DMS114 treated with DMSO at 0.1 percent for 48 hours (cell line): ENCODE results near the gene MAST4.
"Not testable (repeated sequence)": the region's sequence is repeated elsewhere in the genome, so short reads cannot be mapped to it uniquely, and the experiment has no call there.

Experiments used
- DNase-seq: peaks from one replicate; lab custom pipeline; 2025; ENCODE audit not compliant: unreplicated experiment; lab: John Stamatoyannopoulos, UW

The MAST4 gene

DNA sequence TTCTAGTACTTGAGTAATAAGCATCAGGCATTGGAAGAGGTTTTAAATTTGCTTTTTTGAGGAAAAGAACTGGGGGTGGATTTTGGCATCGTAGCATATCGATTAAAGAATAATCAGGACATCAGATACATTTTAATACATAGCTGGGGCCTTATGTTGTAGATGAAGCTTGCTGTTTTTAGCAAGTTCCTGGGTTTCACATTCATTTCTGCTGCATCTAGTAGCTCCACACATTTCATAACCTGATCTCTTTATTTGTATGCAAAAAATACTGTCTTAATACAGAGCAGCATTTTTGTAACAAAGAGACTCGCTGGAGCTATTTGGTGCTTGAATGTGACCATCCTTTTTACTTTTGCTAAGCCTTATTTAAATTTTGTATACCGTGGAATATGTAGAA, 571.9 kb downstream of the MAST4 start:
- DNase-seq = no peak

DNA sequence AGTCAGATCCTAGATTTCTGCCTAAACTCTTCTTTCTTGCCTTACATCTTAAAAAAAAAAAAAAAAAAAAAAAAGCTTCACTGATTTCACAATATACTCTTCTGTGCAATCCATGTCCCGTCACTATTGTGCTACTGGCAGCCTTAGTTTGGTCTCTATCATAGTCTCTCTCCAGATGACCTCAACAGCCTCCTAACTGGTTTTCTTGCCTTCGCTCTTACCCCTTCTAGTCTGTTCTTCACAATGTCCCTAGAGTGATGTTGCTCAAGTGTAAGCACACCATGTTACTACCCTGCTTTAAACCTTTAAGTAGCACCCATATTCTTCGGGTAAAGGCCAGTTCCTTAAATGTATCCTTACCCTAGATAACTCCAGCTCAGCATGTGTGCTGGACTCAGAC, 574.6 kb downstream of the MAST4 start:
- DNase-seq = no peak

DNA sequence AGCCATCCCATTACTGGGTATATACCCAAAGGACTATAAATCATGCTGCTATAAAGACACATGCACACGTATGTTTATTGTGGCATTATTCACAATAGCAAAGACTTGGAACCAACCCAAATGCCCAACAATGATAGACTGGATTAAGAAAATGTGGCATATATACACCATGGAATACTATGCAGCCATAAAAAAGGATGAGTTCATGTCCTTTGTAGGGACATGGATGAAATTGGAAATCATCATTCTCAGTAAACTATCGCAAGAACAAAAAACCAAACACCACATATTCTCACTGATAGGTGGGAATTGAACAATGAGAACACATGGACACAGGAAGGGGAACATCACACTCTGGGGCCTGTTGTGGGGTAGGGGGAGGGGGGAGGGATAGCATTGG, 577.2 kb downstream of the MAST4 start:
- DNase-seq = not testable (repeated sequence)

DNA sequence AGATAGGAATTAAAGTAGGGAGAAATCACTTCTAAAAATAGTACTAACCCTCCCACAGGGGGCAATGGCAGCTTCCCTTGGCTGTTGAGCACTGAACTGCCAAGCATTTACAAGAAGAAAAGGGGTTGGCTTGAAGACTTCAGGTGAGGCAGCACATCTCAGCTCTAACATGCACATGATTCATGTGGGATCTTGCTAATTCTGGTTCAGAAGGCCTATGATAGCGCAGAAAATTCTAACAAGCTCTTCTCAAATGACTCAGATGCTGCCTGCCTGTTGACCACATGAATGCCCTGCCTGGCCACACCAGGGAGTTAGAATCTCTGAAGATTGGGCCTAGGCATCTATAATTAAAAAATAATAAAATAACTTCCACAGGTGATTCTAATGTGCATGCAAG, 577.8 kb downstream of the MAST4 start:
- no peak for DNase-seq

DNA sequence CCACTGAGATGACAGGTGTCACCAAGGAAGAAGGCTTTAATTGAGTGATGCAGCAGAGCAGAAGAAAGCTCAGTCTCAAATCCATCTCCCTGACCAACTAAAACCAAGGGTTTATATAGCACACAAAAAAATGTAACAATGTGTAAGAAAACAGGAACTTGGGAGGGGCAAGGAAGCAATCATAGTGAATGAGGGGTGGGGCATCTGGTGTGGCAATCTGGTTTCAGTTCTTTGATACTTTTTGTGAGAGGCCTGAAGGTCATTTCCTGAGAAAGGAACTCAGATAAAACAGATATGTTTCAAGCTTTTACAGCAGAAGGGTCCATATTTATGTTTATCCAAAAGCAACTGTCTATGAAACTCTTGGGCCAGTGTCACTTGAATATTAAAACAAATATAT, 580.7 kb downstream of the MAST4 start:
- no peak for DNase-seq

DNA sequence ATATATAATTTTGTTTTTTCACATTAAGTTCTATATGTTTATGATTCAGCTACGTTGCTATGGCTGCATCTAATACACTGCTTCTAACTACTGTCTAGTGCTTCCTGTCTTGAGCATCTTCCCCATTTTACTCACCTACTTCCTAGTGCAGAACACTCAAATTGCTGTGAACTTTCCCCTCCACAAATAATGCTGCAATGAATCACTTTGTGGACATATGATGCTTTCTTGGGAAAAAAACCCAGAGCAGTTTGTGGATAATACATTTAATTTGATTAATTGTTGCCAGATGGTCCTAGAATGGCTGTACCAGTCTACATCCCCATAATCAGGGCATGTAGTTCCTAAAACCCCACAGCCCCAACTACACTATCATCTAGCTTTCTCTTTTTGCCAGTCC, 581.9 kb downstream of the MAST4 start:
- no peak for DNase-seq

DNA sequence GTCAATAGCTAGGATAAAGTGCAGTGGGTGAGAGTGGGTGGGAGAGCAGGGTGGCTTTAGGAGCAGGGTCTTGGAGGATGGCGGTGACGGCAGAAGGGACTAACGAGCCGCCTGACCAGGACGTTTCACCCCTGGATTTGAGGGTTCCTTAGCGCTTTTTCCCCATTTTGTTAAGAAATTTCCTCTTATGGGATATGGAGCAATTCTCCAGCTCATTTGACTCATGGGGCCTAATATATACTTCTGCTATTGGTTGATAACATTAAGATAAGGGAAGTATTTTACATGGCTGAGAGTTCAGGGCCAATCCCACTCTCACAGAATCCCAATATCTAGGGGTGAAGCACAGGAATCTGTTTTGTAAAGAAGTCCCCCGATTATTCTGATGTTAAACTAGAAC, 582.8 kb downstream of the MAST4 start:
- DNase-seq = no peak

DNA sequence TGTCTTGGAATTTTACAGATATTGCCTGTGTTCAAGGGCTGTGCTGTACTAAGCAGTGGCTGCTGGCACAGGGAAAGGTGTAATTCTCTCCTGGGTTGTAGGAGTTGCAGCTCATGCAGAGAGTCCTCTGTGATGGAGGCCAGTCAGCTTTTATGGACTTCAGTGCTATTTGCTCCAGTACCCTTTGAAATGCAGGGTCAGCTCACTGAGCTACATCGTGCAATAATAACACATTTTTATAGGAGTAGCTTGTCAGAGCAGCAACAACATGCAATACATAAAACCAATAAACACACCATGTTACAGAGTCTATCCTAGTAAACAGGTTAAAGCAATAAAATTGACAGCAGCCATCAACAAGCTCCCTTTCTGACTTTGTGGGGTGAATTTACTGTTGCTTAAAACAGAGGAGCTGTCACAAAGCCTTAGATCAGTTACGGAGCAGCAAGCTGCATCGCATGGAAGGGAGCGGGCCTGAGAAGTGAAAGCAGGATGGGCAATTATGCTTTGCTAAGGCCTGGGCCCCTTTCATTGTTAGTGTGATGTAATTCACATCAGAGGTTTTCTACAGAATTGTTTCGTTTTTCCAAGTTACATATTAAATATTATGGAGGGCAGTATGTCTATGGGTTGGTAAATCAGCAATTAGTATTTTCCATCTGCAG, 583.6 kb downstream of the MAST4 start:
- no peak for DNase-seq

DNA sequence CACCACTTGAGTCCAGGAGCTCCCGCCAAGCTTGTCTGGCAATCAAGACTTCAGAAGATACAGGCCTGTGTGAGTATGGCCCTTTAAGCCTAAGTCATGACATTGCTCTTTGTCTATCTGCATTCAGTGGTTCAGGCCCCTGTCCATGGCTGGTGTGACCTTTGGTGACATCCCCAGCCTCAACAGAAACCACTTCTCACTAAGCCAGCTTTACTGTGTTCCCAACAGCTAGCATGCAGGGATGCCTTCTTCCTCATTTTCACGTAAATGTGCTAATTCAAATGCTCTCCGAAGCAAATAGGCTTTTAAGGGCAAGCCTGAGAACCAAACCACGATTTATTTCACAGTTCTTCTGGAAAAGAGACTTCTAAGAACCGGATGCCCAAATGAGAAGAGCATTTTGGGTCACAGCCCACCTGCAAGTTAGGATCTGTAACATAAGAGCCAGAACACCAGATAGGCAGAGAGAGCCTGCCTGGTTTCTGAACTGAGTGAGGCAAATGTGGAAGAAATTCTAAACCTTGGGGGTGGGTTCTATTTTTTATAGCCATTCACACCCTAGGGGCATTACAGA, 585.5 kb downstream of the MAST4 start:
- DNase-seq = no peak

DNA sequence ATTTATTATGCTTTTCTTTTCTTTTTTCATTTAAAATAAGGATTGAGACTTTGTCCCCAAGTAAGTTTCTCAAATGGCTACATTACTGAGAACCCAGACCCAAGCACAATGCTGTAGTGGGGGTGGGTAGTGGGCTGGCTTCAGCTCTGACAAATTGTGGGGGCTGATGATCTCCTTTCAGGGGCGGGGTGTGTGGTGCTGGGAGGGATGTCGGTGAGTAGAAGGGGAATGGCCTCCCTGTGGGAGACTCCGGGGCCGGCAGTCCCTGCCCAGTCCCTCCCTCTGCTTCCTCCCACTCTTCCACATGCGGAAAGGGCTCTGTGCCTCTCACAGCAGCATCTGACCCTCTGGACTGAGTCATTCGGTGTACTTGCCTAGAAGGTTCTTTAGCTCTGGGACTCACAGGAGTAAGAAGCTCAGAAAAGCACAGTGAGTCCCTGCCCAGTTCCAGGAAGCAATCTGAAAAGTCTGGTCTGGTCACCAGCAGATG, 586.2 kb downstream of the MAST4 start:
- DNase-seq = no peak

DNA sequence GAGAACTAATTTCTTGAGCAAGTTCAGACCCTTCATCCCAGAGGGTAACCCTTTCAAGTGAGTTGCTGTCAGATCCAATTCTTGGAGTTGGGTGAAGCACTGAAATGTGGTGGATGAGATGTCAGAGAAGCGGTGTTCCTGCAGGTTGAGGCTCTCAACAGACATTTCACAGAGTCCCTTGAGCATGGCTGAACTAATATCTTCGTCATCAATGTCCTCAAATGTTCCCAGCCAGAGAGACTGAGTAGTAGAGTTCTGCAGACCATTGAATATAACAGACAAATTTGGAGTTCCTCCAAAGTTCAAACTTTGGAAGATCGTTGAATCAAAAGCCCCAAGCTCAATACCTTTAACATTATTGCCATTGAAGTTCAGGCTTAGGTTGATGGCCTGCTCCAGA, 587.7 kb downstream of the MAST4 start:
- DNase-seq = no peak

DNA sequence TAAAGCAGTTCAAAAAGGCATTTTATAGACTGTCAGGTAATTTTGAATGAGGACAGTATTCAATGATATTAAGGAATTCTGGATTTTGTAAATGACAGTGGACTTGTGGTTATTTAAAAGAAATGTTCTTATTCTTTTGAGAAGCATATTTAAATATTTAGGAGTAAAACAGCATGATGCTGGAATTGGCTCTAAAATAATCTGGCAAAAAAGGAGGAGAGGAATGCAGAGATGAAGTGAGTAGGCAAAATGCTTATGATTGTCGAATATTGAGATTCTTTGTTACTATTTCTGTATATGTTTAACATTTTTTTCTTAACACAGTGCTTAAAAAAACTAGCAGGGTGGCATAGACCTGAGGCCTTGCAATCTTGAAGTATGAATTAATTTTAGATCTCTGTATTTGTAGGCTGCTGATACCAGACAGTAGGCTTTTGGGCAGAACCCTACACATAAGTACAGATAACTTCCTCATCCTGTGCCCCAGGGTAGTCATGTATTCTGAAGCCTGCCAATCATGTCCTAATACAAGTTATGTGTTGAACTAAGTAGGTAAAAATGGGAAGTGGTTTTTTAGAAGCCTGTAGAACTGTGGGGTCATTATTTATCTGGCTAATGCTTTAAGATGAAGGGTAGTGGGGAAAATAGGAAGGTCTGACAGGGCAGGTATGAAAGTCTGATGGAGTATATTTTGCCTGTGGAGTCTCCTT, 591.0 kb downstream of the MAST4 start:
- no peak for DNase-seq

DNA sequence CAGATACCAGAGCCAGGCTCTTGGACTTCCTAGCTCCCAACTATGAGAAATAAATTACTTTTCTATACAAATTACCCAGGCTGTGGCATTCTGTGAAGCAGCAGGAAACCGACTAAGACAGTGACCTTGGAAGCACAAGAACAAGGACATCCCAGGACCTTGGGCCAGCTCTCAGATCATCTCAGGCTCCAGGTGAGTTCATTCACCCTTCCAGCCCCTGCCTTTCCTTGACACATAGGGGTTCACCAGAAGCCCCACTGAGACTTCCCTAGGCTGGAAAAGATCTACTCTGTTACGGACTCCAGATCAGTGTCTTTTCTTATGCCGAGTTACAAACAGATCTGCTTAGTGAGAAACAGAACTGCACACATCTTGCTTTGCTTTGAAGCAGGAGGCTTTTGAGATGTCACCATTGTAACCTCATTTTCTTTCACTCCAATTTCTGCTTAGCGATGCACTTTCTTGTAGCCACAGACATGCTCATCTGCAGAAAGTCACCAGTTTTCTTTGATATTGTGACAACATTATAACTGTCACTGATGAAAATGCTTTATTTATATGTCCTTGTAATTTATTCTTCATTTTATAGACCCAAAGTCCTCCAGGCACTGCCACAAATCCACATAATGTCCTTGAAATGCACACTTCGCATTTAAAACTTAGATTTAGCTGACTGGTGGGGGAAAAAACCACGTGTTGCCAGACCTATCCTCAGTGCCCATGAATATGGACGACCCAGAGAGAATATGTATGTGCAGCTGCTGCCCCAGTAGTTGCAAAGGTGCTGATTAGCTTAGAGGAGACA, 592.3 kb downstream of the MAST4 start:
- DNase-seq = no peak

DNA sequence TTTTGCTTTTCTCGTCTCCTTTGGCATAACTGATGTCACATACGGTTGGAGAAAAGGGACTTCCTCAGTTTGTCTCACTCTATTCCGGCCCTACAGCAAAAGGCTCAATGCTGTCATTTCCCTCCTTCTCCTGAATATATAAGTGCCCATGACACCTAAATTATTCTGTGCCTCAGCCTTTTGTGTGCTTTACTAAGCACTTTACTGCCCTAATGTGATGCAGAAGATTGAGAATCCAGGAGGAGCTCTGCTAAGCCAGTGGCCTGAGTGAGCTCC, 592.8 kb downstream of the MAST4 start:
- no peak for DNase-seq

DNA sequence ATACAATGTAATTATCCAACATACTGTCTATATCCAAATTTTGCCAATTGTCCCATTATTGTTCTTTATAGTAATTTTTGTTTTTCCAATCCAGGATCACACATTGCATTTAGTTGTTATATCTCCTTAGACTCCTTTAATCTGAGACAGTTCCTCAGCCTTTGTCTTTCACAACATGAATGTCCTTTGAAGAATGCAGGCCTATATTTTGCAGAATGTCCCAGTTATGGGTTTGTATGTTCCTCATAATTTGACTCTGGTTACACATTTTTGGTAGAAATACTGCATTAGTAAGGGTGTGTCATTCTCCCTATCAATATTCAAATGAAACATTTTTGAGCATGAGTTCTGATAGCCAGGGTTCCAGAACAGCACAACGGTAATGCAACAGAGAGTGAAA, 593.7 kb downstream of the MAST4 start:
- DNase-seq = no peak

DNA sequence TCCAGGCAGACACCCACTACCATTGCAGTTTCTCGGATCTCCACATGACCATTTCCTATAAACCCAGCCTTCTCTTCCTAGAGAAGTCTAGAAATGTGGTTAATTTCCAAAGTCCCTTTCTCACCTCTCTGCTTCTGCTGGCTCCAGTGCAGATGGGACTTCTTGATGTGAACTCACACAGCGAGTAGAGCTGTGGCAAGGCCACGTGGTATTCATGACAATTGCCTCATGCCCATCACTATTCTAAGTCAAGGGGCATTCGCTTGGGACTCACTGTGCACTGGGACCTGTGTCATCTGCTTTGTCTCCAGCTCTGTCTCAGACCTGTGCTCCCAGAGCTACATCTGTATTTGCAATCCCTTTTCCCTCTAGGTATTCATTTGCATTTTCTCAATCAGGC, 594.2 kb downstream of the MAST4 start:
- no peak for DNase-seq

DNA sequence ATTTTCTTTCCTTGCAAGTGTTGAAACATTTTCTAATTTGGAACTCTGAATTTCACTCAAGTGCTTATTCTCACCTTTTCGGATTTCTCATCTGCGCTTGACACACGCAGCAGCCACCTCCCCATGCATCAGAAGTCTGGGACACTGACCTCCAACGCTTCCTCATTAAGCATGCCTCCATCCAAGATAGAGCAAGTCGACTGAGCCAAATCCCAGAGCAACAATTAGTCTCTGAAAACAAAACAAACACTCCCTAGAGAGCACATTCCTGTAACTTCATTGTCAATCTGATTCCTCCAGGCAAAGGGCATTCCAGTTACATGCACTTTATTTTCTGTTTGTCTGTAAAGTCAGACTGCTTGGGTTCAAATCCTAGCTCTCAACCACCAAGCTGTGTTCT, 594.7 kb downstream of the MAST4 start:
- DNase-seq = no peak

DNA sequence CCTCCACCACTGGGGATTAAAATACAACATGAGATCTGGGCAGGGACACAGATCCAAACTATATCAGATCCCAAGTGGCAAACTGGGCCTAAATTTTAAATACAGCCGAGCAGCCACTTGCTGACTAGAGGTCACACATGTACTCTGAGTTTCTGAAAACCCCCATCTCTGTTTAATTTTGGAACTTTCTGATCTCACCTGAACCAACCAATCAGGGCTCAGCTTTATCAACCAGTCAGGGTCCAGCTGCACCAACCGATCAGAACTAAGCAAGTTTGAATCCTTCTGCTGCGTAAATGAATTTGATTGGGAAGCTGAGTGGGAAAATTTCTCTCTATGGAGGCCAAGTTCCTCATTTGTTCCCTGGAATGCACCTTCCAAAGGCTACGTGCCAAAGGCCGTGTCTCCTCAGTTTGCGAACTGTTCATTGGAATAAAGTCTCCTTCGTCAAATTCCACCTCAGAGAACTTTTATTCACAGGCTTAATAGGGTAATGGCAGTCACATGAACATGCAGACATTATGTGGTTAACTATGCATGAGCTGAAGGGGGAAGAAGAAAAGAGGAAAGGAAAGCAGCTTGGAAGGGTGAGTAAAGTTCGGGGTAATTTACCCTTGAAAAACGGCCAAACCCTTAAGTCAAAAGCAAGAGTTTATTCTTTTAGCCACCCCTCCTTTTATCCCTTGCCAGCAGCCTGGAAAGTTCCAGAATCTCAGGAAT, 596.7 kb downstream of the MAST4 start:
- DNase-seq = no peak

DNA sequence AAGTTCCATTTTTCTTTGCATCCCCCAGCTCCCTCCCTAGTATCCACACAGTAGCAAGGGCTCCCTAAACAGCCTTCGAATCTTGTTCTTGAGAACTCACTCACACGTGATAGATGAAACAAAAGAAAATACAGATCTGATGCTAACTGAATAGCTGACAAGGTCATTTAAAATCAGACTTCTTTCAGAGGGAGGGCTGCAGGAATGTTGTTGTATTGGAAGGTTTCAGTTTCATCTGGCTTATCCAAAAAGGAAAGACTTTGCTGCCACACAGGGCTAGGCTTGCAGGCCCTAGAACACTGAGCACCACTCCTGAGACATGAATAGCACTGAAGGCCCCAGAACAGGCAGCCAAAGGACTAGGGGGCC, 597.2 kb downstream of the MAST4 start:
- no peak for DNase-seq

DNA sequence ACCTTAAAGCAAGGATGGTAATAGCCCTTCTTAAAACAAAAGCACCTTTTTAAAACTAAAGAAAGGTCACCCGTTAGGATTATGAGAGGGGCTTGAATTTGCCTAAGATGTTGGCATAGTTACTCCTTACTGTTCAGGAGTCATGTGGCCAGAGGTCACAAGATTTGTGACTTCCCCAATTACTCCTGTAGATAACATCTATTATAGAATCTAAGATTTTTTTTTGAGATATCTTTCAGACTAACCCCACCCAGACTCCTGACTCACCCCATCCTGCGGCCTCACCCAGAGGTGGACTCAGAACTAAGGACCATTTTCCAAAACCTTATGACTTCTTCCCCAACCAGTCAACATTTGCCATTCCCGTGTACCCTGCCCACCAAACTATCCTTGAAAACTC, 598.0 kb downstream of the MAST4 start:
- DNase-seq = no peak
